GM21619 (cell line): ENCODE measurements around the gene FSHB.
"Not testable (repeated sequence)": the region's sequence is repeated elsewhere in the genome, so short reads cannot be mapped to it uniquely, and the experiment has no call there.

ENCODE experiments used
- ATAC-seq: cut with Tn5 transposase; IDR thresholded peaks from one replicate; pipeline ENCODE4 v1.9.1; 2021; ENCODE audit not compliant: unreplicated experiment

FSHB gene

GRCh38 chr11:30261821-30262220, 31.0 kb downstream of the FSHB start:
- no peak for ATAC-seq

GRCh38 chr11:30268638-30269037, 37.8 kb downstream of the FSHB start:
- ATAC-seq, result not testable (repeated sequence)

GRCh38 chr11:30270671-30271070, 39.9 kb downstream of the FSHB start:
- no peak for ATAC-seq

GRCh38 chr11:30277176-30277575, 46.4 kb downstream of the FSHB start:
- ATAC-seq, result no peak

GRCh38 chr11:30279796-30280195, 49.0 kb downstream of the FSHB start:
- ATAC-seq, result no peak

GRCh38 chr11:30281476-30282288, 50.9 kb downstream of the FSHB start:
- ATAC-seq, result peak; percentile 28

- peak; percentile 95 for ATAC-seq
Measured at GRCh38 chr11:30282289-30282631, 51.4 kb downstream of the FSHB start.
